Measurements from ENCODE around the gene SRGAP3. TPM values are rescaled to one million over a fixed set of nuclear protein-coding genes. Genes with fewer than 3 reads are reported as not detected.

The SRGAP3 gene
- total RNA-seq, 1 donor from 2014 or later = 7.1 TPM

DNA sequence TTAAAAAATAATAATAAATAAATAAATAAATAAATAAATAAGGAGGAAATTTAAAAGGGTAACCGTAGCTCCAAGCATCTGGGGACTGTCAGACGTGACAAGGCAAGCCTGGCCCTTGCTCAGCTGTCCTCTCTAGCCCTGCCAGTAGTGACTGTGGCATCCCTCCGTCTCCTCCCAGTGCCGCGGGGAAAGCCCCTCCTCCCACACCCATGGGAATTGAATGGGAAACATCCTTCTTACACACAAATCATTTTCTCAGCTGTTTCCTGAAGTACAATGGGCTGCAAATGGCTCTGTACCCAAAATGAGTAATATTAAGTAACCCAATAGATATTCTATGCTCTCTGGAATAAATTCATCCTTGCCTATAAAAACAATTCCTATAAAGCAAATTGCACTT lies 184.6 kb downstream of the SRGAP3 start:
- intact Hi-C loops (cut with micrococcal nuclease) = loop anchor here (5.0 kb wide), 1 partner anchor 78 kb away; no protein-coding TSS in a partner anchor

GRCh38 chr3:9064251-9064650 lies 185.2 kb downstream of the SRGAP3 start:
- intact Hi-C loops (cut with micrococcal nuclease) = no loop called here

DNA sequence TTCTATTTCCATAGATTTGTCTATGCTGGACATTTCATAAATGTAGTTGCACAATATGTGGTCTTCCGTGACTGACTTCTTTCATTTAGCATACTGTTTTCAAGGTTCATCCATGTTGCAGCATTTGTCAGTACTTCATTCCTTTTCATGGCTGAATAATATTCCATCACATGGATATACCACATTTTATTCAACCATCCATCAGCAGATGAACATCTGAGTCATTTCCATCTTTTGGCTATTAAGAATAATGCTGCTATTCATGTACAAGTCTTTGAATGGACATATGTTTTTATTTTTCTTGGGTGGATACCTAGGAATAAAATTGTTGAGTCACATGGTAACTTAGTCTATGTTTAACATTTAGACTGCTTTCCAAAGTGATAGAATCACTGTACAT lies 186.9 kb downstream of the SRGAP3 start:
- intact Hi-C loops (cut with micrococcal nuclease) = no loop called here

GRCh38 chr3:9061634-9062033 lies 187.8 kb downstream of the SRGAP3 start:
- intact Hi-C loops (cut with micrococcal nuclease) = no loop called here

DNA sequence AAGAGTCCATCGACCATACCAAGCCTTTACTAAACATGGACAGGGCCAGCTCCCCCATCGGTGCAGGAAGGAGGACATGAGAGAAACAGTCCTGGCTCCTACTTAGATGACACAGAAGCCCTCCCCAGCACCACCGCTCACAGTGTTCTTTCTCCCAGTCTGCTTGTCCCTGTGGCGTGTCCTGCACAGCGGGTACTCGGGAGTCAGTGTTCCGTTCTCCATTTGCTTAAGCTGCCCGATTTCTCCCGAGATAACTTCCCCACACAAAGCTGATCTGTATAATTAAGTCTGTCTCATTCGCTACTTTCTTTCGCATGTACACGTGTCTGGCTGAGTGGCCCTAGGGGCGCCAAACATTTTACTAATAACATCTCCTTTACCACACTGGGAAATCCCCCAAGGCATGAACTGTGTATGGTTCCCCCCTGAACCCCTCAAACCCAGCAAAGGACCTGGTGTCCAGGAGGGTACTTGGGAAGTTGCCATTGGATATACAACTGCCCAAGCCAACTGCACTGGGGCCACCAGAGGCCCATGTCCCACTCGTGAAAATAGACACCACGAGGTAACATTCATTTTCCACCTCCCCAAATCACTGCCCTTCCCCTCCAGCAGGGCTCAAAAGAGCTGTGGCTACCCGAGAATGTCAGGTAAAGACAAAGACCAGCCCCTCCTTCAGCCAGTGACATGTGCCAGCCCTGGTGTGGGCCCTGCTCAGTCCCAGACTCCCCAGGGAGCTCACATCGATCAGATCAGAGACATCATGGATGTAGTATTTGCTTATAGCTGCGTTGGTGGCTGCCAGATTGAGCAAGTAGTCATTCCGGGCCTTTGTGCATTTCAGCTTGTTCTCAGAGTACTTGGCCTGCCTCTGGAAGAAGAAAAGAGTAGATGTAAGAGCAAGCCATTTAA lies 189.7 kb downstream of the SRGAP3 start:
- intact Hi-C loops (cut with micrococcal nuclease) = no loop called here

- intact Hi-C loops (cut with micrococcal nuclease) = no loop called here
Observed at GRCh38 chr3:9056581-9056980, 192.9 kb downstream of the SRGAP3 start.

DNA sequence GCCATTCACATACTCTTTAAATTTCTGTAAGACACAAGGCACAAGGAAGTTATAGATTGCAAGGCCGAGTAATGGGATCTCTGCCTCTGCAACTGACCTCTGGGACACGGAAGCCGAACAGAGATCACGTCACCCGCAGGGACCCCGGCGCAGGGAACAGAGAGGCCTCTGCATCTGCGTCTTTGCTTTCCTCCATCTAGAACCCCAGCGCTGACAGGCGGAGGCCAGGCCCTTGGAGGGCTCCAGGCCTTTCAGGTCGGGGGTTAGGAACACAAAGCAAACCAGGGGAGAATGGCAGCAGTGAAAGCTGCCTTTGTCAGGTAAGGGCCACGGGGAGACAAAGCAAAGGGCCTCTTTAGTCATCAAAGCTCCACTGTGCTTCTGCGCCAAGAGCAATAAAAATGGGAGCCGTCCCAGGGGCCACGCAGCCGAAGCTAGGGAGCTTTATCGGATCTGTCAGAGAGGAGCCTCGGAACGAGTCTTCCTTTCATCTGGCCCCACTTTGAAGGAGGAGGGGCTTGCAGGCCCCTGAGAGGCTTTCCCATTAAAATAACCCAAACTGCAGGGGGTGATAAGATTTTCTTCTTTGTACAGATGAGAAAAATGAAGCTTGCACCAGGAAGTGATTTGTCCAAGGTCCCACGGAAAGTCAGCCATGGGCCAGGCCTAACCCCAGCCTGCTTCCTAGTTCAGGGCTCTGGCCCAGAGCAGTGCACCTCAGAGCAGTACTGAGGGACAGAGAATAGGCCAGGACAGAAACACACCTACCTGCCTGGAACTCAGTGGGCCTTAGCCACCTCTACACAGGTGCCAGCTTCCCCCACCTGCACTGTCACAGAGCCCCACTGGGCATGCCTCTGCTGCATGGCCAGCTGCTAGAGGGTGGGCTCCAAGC lies 201.7 kb downstream of the SRGAP3 start:
- intact Hi-C loops (cut with micrococcal nuclease) = no loop called here

- intact Hi-C loops (cut with micrococcal nuclease) = no loop called here
Observed at GRCh38 chr3:9045371-9045770, 204.1 kb downstream of the SRGAP3 start.

- intact Hi-C loops (cut with micrococcal nuclease) = no loop called here
Observed at GRCh38 chr3:9043063-9043462, 206.4 kb downstream of the SRGAP3 start.

- intact Hi-C loops (cut with micrococcal nuclease) = no loop called here
Observed at GRCh38 chr3:9041626-9042025, 207.8 kb downstream of the SRGAP3 start.

GRCh38 chr3:9040996-9041395 lies 208.4 kb downstream of the SRGAP3 start:
- intact Hi-C loops (cut with micrococcal nuclease) = no loop called here

DNA sequence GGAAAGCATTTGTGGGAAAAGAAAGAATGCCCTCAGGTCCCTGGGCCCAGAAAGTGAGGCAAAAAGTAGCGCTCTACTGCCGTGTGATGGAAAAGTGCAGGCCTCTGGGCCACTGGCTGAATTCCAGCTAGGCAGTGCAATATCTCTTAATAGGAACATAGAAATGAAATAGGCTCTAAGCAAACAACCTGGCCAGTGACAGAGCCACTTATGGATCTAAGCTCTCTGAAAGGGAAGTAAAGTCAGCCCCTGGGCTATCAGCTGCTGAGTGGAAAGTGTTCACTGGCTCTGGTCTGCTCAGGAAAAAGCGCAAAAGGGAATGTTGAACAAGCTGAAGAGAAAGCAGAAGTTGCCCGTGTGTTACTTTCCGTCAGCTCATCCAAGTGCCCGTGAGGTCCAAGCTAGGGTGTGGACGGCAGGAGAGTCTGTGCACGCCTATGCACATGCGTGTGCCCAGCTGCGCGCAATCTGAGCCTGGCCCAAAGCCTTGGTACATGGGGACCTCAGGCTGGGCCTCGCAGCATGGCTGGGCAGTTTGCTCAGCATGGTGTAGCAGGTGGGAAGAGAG lies 212.2 kb downstream of the SRGAP3 start:
- intact Hi-C loops (cut with micrococcal nuclease) = no loop called here

GRCh38 chr3:9036404-9037131 lies 212.9 kb downstream of the SRGAP3 start:
- intact Hi-C loops (cut with micrococcal nuclease) = no loop called here

DNA sequence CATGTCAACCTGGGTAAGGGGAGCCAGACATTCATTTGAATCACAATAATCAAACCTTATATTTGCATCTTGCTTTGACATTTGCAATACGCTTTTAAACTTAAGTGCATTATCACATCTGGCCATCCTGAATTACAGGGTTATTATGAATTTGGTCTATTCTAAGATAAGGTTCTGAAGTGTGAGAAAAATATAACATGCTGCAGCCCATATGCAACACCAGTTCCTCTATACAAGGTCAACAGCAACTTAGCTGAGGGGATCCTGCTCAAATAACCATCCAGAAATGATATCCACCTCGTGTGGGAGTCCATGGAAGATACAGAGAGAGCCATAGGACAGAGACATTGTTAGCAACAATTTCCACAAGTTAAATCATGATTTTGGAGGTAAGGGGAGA lies 213.5 kb downstream of the SRGAP3 start:
- intact Hi-C loops (cut with micrococcal nuclease) = no loop called here

GRCh38 chr3:9035473-9035872 lies 214.0 kb downstream of the SRGAP3 start:
- intact Hi-C loops (cut with micrococcal nuclease) = no loop called here

- intact Hi-C loops (cut with micrococcal nuclease) = no loop called here
Observed at GRCh38 chr3:9033867-9034266, 215.6 kb downstream of the SRGAP3 start.

GRCh38 chr3:9032231-9032777 lies 217.1 kb downstream of the SRGAP3 start:
- intact Hi-C loops (cut with micrococcal nuclease) = no loop called here

GRCh38 chr3:9030034-9030433 lies 219.4 kb downstream of the SRGAP3 start:
- intact Hi-C loops (cut with micrococcal nuclease) = no loop called here

DNA sequence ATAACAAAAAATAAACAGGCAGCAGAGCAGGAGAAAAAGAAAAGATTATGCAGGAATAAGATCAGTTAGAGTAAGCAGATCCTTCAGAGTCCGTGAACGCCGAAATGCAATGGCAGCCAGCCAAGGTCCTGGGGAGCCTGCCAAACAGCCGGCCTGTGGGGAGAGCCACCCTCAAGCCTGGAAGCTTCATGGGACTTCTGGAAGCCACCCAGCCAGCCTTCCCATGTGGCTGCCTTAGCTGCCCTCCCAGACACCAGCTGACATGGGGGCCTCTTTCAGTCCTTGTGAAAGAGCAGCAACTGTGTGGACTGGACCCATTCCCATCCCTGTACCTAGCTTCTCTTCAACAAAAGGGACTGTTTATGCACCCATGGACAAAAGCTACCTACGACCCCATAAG lies 221.3 kb downstream of the SRGAP3 start:
- intact Hi-C loops (cut with micrococcal nuclease) = no loop called here

- intact Hi-C loops (cut with micrococcal nuclease) = no loop called here
Observed at GRCh38 chr3:9026320-9027045, 223.0 kb downstream of the SRGAP3 start.
